GM21619 (cell line): Measurements from ENCODE around the gene DNAJB8.

Source experiments
- ATAC-seq: cut with Tn5 transposase; IDR thresholded peaks from one replicate; pipeline ENCODE4 v1.9.1; 2021; ENCODE audit not compliant: unreplicated experiment

The DNAJB8 gene

DNA sequence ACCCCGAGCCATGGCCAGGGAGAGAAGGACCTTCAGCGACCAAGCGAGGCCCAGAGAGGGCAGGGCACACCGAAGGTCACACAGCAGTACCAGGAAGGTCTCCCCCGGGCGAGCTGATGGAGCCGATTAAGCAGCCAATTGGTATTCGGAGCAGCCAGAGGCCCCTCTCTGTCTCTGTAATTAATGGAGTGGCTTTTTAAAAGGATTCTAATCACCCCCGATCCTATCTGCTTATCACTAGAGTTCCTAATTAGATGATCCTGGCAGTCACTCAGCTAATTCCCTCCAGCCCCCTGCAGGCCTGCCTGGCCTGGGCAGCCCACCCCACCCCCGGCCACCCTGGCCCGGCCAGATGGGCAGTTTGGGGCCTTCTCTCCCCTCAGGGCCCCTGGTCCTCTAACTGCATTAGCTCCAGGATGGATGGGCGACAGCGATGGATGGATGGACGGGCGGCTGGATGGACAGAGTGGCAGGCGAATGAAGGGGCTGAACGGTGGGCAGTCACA is 1.6 kb upstream of the DNAJB8 start:
- ATAC-seq: no peak

DNA sequence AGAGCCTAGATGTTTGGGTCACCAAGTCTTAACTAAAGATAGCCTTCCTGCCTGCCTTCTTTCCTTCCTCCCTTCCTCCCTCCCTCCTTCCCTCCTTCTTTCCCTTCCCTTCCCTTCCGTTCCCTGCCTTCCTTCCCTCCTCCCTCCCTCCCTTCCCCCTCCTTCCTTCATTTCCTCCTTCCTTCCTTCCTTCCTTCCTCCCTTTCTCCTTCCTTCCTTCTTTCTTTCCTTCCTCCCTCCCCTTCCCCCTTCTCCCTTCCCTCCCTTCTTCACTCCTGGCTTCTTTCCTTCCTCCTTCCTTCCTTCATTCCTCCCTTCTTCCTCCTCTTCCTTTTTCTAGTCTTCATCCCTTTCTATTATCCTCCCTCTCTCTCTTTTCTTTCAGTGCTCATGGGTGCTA is 2.0 kb downstream of the DNAJB8 start:
- no peak for ATAC-seq

DNA sequence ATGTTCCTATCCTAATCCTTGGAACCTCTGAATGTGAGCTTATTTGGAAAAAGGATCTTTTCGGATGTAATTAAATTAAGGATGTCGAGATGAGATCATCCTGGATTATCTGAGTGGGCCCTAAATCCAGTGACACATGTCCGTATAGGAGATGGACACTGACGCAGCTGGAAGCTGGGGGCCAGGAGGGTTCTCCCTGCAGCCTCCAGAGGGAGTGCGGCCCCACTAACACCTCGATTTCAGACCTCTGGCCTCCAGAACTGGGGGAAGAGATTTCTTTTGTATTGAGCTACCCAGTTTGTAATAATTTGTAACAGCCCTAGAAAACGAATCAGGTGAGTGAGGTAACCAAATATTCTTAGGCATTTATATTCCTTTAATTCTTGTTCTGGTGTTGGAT is 2.5 kb downstream of the DNAJB8 start:
- no peak for ATAC-seq

DNA sequence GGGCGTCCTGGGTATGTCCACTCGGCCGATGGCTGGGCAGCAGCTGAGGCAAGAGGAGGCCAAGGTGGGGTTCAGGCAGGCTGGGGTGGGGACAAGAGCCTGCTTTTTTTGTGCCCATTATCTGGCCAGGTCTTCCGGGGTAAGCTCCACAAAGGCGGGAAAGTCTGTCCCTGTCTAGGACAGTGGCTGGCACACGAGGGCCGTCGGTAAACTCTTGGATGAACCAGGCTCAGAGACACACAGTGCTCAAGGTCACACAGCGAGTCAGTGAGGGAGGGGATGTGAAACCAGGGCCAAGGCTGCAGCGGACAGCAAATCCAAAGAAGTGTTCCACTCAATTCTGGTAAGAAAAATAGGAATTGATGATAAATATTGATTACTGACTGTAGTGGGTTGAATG is 2.9 kb downstream of the DNAJB8 start:
- ATAC-seq: no peak

DNA sequence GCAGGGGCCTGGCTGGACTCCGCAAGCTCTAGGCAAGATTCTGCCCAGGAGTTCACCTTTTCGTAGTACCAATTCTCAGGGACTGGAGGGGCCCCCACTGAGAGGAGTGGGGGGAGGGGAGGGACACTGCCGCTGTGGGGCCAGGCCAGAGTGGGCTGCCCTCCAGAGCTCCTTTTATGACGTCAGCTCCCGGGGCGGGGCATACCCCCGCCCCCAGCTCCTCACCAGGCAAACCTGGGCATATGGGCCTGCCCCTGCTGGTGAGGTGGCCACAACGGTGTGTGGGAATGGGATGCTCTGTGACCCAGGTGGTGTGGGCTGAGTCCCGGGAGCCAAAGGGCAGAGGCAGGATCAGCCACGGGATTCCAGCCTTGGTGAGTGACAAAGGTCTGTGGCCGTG is 3.3 kb downstream of the DNAJB8 start:
- no peak for ATAC-seq

DNA sequence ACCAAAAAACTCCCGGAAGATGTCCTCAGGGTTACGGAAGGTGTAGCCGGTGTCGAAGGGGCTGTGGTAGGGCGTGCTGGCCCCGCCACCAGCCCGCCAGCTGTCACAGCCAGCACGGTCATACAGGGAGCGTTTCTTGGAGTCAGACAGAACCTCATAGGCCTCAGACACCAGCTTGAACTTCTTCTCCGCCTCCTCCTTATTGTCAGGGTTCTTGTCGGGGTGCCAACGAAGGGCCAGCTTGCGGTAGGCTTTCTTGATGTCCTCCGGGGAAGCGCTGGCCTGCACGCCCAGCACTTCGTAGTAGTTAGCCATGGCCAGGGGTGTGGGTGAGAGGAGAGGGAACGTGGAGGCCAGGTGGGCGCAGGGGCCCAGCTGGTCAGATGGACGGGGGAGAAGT is 3.8 kb downstream of the DNAJB8 start:
- no peak for ATAC-seq

DNA sequence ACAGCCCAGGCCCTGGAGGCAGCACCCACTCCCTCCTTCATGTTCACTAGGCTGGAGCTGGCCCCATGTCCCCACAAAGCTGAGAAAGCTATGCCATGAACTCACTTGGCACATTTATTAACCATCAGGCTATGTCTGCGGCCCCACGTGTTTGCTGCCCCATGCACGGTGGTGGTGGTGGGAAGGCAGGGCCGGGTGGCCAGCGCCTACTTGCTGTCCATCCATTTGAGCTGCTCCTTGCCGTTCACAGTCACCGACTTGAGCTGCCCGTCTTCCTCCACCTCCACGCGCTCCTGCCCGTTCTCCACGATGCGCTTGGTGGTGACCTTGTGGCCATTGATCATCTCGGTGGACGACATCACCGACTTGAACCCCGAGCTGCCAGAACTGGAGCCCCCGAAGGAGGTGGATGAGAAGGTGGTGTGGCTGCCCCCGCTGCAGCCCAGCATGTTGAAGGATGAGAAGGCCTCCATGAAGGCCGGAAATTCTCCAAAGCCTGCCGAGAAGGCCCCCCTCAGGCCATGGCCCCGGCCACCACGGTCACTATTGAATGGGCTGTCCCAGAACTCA is 4.3 kb downstream of the DNAJB8 start:
- ATAC-seq: no peak

DNA sequence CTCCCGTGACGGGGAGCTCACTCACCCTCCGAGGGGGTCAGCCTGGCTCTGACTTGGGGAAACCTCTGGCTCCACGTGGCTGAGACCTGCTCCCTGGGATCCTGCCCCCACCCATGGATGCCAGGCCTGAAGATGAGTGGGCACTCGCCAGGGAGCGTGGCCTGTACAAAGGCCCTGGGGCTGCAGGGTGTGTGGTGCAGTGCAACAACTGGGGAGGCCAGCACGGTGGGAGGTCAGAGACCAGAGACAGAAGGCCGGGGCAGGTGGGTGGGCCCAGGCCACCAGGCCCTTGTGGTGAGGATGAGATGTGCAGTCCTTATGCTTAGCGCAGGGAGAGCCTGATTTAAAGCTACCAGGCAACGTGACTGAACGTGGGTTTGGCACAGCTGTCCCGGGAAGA is 5.0 kb downstream of the DNAJB8 start:
- no peak for ATAC-seq

DNA sequence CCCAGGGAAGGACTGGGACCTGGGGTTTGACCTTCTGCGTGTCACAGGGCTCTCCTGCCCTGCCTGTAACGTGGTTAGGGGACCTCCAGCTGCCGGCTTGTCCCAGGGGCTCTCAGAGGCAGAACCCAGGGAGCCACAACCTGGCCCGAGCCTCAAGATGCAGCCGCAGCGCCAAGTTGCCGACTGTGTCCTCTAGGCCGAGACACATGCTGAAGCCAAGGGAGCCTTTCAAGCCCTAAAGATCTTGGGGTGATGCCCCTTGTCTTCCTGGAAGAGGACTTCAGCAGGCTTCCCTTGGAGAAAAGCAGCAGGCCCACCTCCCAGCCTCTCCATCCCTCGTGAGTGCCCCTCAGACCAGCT is 7.2 kb downstream of the DNAJB8 start:
- ATAC-seq: no peak

DNA sequence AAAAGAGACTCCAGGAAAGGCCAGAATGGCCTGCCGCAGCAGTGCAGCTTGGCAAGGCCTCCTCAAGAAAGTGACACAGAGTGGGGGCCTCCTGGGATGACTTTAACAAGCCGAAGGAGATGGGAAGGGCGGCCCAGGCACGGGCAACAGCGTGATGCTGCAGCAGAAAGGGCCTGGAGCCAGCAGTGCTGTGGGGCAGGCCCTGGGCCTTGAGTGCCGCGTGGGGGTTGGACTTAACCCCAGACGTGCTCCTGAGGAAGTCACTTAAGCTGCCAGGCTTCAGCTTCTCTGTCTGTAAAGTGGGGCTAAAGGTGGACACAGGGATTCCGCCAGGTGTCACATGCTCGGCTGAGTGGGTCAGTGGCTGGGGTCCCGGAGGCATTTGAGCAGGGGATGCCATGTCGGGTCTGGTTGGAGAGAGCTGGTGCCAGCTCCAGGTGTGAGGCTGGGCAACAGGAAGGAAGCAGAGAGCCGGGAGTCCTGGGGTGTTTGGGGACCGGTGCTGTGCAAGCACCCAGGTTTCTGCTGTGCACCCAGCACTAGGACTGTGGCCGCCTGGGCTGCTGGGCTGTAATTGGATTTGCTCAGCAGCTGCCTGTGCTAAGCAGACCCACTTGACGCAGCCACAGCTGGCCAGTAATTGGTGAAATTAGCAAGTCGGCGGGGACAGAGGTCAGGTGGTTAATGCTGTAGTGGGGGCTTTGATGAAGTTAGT is 7.8 kb downstream of the DNAJB8 start:
- ATAC-seq: no peak

DNA sequence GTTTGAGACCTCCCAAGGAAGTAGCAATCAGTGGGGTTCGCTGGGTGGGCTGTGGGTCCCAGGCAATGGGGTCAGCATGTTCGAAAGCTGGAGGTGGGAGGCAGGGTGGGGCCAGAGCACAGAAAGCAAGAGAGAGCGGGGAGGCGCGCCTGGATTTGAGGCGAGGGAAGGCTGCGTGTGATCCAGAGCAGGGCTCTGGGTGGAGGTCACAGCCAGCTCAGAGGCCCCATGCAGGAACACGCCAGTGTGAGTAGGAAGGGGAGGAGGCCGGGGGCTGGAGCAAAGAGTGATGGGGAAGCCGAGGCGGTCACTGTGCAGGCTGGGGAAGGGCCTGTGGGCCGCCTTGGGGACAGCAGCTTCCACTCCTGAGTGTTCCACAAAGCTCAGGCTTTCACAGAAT is 8.8 kb downstream of the DNAJB8 start:
- no peak for ATAC-seq

DNA sequence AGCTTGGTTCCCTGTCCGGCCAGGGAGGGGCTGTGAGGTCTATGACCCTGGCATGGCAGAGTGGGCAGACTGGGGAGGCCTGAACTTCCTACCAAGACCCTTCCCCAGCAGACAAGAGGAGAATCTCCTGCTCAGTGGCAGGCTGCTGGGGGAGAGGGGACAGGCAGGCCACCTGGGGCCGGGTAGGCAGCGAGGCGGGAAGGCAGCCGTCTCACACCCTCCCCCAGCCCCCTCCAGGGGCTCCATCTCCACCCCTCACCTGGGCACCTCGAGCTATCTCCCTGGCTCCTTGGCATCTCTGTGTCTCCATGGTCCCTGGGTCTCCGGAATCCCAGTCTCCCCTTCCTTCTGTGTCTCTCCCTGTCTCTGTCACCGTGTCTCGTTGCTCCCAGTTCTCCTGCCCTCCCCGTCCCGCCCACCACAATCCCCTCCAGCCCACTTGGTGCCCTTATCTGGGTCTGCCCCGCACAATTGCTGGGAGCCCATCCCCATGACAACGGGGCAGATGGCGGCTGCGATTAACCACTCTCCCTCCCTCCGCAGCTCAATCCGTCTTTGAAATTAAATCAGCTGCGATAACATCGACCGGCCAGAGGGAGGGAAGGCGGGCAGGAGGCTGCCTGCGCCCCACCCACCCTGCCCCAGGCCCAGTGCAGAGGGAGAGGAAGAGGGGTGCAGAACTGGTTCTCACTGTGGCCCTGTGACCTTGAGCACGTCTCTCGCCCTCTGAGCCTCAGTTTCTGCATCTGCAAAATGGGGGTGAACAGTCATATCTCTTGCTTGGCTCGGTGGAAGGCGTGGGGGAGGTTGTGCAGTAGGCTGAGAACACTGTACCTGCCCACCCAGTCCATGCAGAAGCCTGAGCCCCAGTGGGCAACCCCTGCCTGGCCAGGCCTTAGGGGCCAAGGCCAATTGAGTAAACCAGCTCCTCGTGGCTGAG is 9.6 kb downstream of the DNAJB8 start:
- no peak for ATAC-seq

DNA sequence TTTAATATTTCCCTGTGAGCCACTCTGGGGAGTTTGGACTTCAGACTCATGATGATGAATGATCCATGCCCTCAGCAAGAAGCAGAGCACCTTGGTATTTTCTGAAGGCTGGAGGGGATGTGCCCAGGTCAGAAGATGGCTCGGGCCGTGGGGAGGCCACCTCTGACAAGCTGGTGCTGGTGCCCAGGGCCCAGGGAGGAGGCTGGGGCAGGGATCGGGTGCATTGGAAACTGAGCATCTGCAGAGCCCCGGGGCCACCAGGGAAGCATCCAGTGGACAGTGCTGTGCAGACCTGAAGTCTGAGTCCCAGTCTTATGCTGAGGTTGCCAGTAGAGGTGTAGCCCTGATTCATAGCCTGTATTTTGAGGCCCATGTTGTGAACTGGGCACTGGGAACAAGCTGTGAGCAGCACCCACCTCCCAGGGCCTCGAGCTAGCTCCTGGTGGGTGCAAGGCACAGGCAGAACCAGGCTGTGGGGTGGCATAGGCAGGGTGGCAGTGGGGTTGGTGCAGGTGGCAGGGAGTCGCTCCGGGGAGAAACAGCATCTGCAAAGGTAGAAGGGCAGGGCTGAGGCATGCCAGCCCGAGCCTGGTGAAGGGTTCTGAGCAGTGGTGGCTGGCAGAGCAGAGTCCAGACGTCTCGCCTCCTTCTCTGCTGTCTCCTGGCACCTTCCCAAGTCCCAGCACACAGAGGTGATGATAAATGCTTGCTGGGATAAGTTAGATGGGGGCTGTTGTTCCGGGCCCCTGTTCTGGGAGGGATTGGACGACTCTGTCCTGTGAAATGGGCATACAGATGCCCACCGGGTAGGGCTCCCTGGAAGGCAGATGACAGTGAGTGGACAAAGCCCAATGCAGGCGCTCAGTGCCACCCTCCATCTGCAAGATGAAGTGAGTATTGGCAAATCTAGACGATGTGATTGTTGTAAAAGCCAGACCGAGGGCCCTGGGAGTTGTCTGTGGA is 10.6 kb downstream of the DNAJB8 start:
- ATAC-seq: no peak

DNA sequence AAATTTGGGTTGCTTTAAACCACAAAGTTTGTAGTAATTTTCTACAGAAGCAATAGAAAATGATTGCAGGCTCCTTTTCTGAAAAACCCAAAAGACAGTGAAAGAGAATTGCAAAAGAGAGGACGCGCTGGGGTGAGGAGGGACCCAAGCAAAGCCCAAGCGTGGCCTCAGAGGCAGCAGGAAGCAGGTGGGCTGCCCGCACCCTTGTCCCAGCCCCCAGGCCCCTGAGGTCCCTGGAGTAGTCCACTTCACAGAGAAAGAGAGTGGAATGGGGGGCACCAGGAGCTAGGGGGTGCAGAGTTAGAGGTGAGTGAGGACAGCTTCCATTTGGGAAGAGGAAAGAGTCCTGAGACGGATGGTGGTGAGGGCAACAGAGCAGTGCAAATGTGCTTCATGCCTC is 11.6 kb downstream of the DNAJB8 start:
- ATAC-seq: no peak

DNA sequence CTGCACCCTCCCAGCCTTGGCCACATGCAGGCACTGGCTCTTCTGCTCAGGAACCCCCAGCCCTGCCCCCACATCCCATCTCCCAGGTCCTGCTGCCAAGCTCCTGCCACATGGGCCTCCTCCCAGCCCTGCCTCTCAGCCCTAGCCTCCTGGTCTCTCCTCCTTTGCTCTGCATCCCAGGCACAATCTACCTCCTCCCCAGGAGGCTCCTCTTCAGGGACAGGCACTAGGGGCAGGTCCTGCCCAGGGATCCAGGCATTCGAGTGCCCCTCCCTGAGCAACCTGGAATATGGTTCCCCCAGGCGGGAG is 12.4 kb downstream of the DNAJB8 start:
- no peak for ATAC-seq

DNA sequence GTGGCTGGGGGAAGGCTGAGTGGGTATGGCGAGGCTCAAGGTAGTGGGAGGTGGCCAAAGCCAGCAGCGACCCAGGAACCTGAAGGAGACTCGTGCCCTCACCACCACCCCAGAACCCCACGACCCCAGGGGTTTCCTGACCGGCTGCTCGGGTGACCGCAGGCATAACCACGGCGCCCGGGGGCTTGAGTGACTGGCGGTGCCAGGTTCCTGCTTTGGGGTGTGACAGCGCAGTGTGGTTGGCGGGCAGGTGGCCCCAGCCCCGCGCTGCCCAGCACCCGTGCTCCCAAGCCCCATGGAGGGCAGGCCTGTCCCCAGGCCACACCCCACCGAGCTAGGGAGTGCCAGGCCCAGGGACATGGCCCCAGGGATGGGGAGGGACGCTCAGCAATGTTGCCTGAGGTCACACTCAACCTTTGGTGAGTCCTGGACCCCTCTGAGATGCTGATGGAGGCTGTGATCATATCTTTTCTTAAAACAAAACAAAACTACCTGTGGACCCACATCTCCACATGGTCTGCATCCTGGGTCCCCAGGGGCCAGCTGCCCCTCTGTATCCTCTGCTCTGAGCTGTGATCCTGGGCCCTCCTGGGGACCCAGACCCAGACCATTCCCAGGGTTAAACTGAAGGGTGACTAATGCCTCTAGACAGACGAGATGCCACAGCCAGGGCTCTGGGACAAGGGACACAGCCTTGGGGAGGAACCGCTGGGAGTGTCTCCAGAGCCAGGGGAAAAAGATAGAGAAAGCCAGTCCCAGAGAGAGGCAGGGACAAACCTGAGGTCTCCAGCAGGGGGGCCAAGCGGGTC is 13.0 kb downstream of the DNAJB8 start:
- ATAC-seq: no peak

DNA sequence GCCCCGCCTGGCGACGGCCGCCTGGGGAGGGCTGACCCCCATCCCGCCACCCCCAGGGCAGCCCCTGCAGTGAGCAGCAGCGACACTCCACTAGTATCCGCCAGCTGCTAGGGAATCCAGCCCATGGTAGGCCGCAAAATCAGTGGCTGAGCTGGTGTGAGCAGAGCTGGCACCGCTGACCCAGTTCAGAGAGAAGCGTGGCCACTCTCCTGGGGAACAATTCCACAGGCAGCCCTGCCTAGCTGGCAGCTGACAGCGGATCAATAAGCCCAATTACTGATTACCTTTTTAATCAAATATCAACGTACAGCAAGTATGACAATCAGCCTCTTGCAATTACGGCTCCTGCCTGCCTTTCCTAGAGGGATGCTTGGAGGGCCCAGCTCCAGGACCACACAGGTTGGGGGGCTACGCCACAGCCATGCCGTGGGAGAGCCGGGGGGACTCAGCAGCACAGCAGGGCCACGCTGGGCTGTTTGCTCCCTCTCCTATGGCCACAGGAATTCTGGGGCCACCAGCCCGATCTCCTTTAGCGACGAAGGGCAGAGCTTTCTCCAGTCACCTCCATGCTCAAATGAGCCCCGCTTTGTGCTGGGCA is 13.9 kb downstream of the DNAJB8 start:
- no peak for ATAC-seq

DNA sequence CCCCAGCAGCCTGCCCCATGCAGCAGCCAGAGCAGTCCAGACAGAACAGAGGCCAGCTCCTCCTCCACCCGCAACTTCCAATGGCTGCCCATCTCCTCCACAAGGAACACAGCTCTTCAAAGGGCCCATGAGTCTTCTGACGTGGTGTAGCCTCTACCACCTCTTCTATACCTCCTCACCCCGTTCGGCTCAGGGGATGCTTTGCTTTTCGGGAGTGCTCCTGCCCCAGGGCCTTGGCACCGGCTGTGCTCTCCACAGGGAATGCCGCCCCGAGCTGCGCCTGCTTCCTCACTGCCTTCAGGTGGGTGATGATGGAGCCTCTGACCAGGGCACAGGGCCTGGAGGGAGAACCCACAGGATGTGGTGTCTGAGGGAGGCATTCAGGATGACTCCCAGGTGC is 14.6 kb downstream of the DNAJB8 start:
- no peak for ATAC-seq

DNA sequence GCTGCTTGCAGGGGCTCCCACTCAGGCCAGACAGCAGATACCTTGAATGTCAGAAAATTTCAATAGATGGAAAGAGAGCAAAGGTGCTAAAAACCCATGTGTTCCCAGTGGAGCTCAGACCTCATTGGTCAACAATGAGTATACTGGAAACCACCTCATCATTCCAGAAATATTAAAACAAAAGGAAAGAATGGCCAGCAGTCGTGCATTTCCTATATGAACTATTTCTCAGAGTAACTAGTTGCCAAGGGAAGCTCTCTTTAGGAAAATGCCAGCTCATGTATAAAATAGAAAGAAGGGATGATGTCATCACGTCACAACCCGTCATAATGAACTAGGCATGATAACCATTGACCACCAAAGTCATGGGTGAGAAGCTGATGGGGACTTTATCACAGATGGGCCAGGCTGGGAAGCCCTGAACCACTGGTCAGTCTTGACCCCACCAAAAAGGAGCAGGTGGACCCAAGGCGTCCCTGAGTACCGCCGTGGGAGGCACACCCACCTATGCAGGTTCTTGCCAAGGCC is 17.5 kb downstream of the DNAJB8 start:
- ATAC-seq: no peak

DNA sequence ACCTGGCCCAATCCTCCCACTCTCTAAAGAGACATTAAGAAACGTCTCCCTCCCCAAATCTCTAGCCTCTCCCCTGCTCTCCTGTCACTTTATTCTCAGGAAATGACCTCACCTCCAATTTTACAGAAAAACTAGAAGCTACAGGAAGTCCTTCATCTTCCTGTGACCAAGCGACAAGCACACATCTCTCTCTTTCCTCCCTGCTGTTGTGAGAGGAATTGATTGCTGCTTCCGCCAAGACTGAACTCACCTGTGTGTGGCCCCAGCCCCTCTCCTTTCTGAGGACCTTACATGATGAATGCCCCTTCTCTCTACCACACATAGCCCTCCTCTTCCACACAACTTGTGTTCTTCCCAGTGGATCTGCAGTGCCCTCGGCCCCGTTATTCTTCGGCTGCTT is 18.2 kb downstream of the DNAJB8 start:
- no peak for ATAC-seq
